DMS79 treated with DMSO at 0.1 percent for 48 hours (cell line): ENCODE results near the gene SEMA4F.
"Not testable (repeated sequence)": the region's sequence is repeated elsewhere in the genome, so short reads cannot be mapped to it uniquely, and the experiment has no call there.

Experiments used
- DNase-seq: peaks from one replicate; lab custom pipeline; 2025; lab: John Stamatoyannopoulos, UW

SEMA4F gene

GRCh38 chr2:74653985-74654882 is at the start of gene SEMA4F:
SEMA4F (plus strand) TSS chr2:74654247; CDS start chr2:74654377, 130 bp downstream.
- peak; percentile 97 for DNase-seq

GRCh38 chr2:74606927-74607326 is 47.1 kb upstream of the SEMA4F start:
- DNase-seq = no peak

GRCh38 chr2:74617122-74617521 is 36.9 kb upstream of the SEMA4F start:
- DNase-seq = no peak

- no peak for DNase-seq
Observed at GRCh38 chr2:74618410-74619083, 35.5 kb upstream of the SEMA4F start.

GRCh38 chr2:74619651-74620297 is 34.3 kb upstream of the SEMA4F start:
- DNase-seq = no peak

- no peak for DNase-seq
Observed at GRCh38 chr2:74620671-74621070, 33.4 kb upstream of the SEMA4F start.

- no peak for DNase-seq
Observed at GRCh38 chr2:74625658-74626425, 28.2 kb upstream of the SEMA4F start.

GRCh38 chr2:74628538-74629105 is 25.4 kb upstream of the SEMA4F start:
- no peak for DNase-seq

- not testable (repeated sequence) for DNase-seq
Observed at GRCh38 chr2:74630454-74630853, 23.6 kb upstream of the SEMA4F start.

- no peak for DNase-seq
Observed at GRCh38 chr2:74632209-74632938, 21.7 kb upstream of the SEMA4F start.

- DNase-seq = no peak
Observed at GRCh38 chr2:74632939-74633312, 21.1 kb upstream of the SEMA4F start.

- no peak for DNase-seq
Observed at GRCh38 chr2:74639550-74639949, 14.5 kb upstream of the SEMA4F start.

- DNase-seq = no peak
Observed at GRCh38 chr2:74645344-74645743, 8.7 kb upstream of the SEMA4F start.

- no peak for DNase-seq
Observed at GRCh38 chr2:74646201-74646600, 7.8 kb upstream of the SEMA4F start.

- no peak for DNase-seq
Observed at GRCh38 chr2:74646834-74647482, 7.1 kb upstream of the SEMA4F start.

GRCh38 chr2:74648009-74648443 is 6.0 kb upstream of the SEMA4F start, which contains the start of gene M1AP:
M1AP (minus strand) TSS chr2:74648330; CDS start chr2:74640275, 8,055 bp downstream.
- DNase-seq = no peak

- no peak for DNase-seq
Observed at GRCh38 chr2:74653589-74653984, 460 bp upstream of the SEMA4F start.

- DNase-seq = no peak
Observed at GRCh38 chr2:74655579-74655978, 1.5 kb downstream of the SEMA4F start.

- DNase-seq = no peak
Observed at GRCh38 chr2:74658516-74658915, 4.5 kb downstream of the SEMA4F start.

- DNase-seq = no peak
Observed at GRCh38 chr2:74659462-74659861, 5.4 kb downstream of the SEMA4F start.
